PC-3 (cell line): ENCODE measurements around the gene PANK3. TPM values are rescaled to one million over a fixed set of nuclear protein-coding genes. Genes with fewer than 3 reads are reported as not detected.

Source experiments
- ATAC-seq: fragments of 200-7000 bp; cut with Tn5 transposase; 2 replicates; pipeline ENCODE4 v1.9.1; 2020; ENCODE audit warnings: mild to moderate bottlenecking, moderate library complexity
- BruUV-seq: library from RNA; stranded (reverse); fragments of 400-500 nt; replicated peaks from 2 replicates; lab custom pipeline; 2021; lab: Mats Ljungman, UMichigan
- CTCF ChIA-PET: fragments of 300-600 bp; sonication (Branson Sonifier 250); formaldehyde crosslinking; loops from one replicate; lab custom pipeline; 2022; ENCODE audit warnings: antibody characterized with exemption; lab: Charles Lee
- POLR2A ChIA-PET: fragments of 300-600 bp; sonication (Branson Sonifier 250); formaldehyde crosslinking; loops from one replicate; lab custom pipeline; 2022; ENCODE audit warnings: antibody characterized with exemption; ENCODE audit not compliant: unreplicated experiment; lab: Charles Lee
- DNase-seq: peaks from one replicate; pipeline ENCODE4 v3.0.0-alpha.2; 2015
- H2AFZ ChIP-seq: fragments of 300-600 bp; sonication (generic); 2 replicates; pipeline ENCODE4 v1.6.0; 2016; ENCODE audit warnings: antibody characterized with exemption, low read length
- H3F3A ChIP-seq: fragments of 300-600 bp; sonication (generic); one replicate; pipeline ENCODE4 v1.6.0; 2017; ENCODE audit warnings: antibody characterized with exemption, low read length, control low read depth, mild to moderate bottlenecking; ENCODE audit not compliant: unreplicated experiment
- H3K27ac ChIP-seq: fragments of 300-600 bp; sonication (generic); 2 replicates; pipeline ENCODE4 v1.5.1; 2016; ENCODE audit warnings: mild to moderate bottlenecking, low read length
- H3K27me3 ChIP-seq: fragments of 300-600 bp; sonication (generic); 2 replicates; pipeline ENCODE4 v1.6.1; 2016; ENCODE audit warnings: low read length, mixed read lengths
- H3K36me3 ChIP-seq: fragments of 300-600 bp; sonication (generic); 2 replicates; pipeline ENCODE4 v1.6.1; 2016; ENCODE audit warnings: low read depth, mixed run types, low read length, mixed read lengths
- H3K4me1 ChIP-seq: fragments of 300-600 bp; sonication (generic); 2 replicates; pipeline ENCODE4 v1.5.1; 2016; ENCODE audit warnings: low read length; ENCODE audit not compliant: insufficient read depth
- H3K4me2 ChIP-seq: fragments of 300-600 bp; sonication (generic); 2 replicates; pipeline ENCODE4 v1.6.0; 2016; ENCODE audit warnings: low read length
- H3K4me3 ChIP-seq: fragments of 300-600 bp; sonication (generic); 2 replicates; pipeline ENCODE4 v1.5.1; 2016; ENCODE audit warnings: mild to moderate bottlenecking, low read length, mixed read lengths
- H3K79me2 ChIP-seq: fragments of 300-600 bp; sonication (generic); 2 replicates; pipeline ENCODE4 v1.6.1; 2017; ENCODE audit warnings: low read length, mixed read lengths
- H3K9ac ChIP-seq: fragments of 300-600 bp; sonication (generic); 2 replicates; pipeline ENCODE4 v1.6.0; 2016; ENCODE audit warnings: mild to moderate bottlenecking, low read length
- H3K9me2 ChIP-seq: fragments of 300-600 bp; sonication (generic); replicated peaks from 2 replicates; pipeline ENCODE4 v1.6.1; 2016; ENCODE audit warnings: mixed run types, low read length, mixed read lengths
- H3K9me3 ChIP-seq: fragments of 300-600 bp; sonication (generic); 2 replicates; pipeline ENCODE4 v1.6.1; 2016; ENCODE audit warnings: low read length, mixed read lengths
- H4K20me1 ChIP-seq: fragments of 300-600 bp; sonication (generic); 2 replicates; pipeline ENCODE4 v1.6.1; 2016; ENCODE audit warnings: low read length, mixed read lengths
- EZH2 ChIP-seq: fragments of 300-600 bp; sonication (generic); IDR thresholded peaks from one replicate; pipeline ENCODE4 v1.6.1; 2017; ENCODE audit warnings: antibody characterized with exemption, mild to moderate bottlenecking, low read length; ENCODE audit not compliant: unreplicated experiment
- EZH2phosphoT487 ChIP-seq: fragments of 300-600 bp; sonication (generic); IDR thresholded peaks from 2 replicates; pipeline ENCODE4 v1.6.1; 2018; ENCODE audit warnings: mild to moderate bottlenecking, antibody characterized with exemption, low read length, borderline replicate concordance
- intact Hi-C: fragments of 100-400 bp; cut with micrococcal nuclease; formaldehyde crosslinking; loops from 2 replicates; pipeline ENCODE4 v1.9.0; 2023
- total RNA-seq: library from RNA; depleted of rRNA; stranded (reverse); fragments of >200 nt; gene quantifications from 2 replicates; pipeline ENCODE4 v1.2.3, GENCODE V29; 2014
- TF ChIP-seq, protein P1 (sequence below): fragments of 300-600 bp; sonication (generic); conservative IDR thresholded peaks from 2 replicates; pipeline ENCODE4 v1.5.1; 2017; ENCODE audit warnings: antibody characterized with exemption, low read depth, mild to moderate bottlenecking, low read length

Gene PANK3
- total RNA-seq, 1 experiment from 2014 or later = 22.7 TPM

GRCh38 chr5:168570490-168571328 lies 8.5 kb downstream of the PANK3 start:
- H3K9ac ChIP-seq = no peak overlapping the region
- no peaks in the 10 kb centered on the region for H3K27me3 ChIP-seq
- no peak overlapping the region for H3K4me3 ChIP-seq
- no peaks in the 10 kb centered on the region for H3K9me3 ChIP-seq
- H3K27ac ChIP-seq = no peak overlapping the region
- H2AFZ ChIP-seq = no peak overlapping the region
- peaks cover 9% of the 10 kb centered on the region; the same call in 1 of the 2 replicates for H4K20me1 ChIP-seq
- H3F3A ChIP-seq = no peaks in the 10 kb centered on the region
- H3K4me1 ChIP-seq = no peaks in the 10 kb centered on the region
- no peaks in the 10 kb centered on the region for H3K9me2 ChIP-seq
- no peak overlapping the region for H3K4me2 ChIP-seq
- intact Hi-C loops = no loop called here
- CTCF ChIA-PET = no interaction called here
- no peak for DNase-seq
- no peak for TF ChIP-seq EZH2phosphoT487
- TF ChIP-seq, protein P1, sequence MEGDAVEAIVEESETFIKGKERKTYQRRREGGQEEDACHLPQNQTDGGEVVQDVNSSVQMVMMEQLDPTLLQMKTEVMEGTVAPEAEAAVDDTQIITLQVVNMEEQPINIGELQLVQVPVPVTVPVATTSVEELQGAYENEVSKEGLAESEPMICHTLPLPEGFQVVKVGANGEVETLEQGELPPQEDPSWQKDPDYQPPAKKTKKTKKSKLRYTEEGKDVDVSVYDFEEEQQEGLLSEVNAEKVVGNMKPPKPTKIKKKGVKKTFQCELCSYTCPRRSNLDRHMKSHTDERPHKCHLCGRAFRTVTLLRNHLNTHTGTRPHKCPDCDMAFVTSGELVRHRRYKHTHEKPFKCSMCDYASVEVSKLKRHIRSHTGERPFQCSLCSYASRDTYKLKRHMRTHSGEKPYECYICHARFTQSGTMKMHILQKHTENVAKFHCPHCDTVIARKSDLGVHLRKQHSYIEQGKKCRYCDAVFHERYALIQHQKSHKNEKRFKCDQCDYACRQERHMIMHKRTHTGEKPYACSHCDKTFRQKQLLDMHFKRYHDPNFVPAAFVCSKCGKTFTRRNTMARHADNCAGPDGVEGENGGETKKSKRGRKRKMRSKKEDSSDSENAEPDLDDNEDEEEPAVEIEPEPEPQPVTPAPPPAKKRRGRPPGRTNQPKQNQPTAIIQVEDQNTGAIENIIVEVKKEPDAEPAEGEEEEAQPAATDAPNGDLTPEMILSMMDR = no peak
- H3K36me3 ChIP-seq = peaks cover 15% of the 10 kb centered on the region
- POLR2A ChIA-PET = interaction anchor here (0.6 kb wide), 1 partner anchor 42 kb away, joined by 3 read pairs; no protein-coding TSS in a partner anchor
- no TSS peak for BruUV-seq
- H3K79me2 ChIP-seq = peaks cover 69% of the 10 kb centered on the region
- ATAC-seq = no peak

- no peaks in the 10 kb centered on the region for H3K9me2 ChIP-seq
- peaks cover 52% of the 10 kb centered on the region for H3K79me2 ChIP-seq
- no peak for DNase-seq
- no peak overlapping the region for H3K9ac ChIP-seq
- no peak overlapping the region for H2AFZ ChIP-seq
- POLR2A ChIA-PET = no interaction called here
- ATAC-seq = no peak
- no peak for TF ChIP-seq EZH2phosphoT487
- TF ChIP-seq, protein P1 = no peak
- TF ChIP-seq EZH2 = no peak
- no peak overlapping the region for H3K27ac ChIP-seq
- H3F3A ChIP-seq = no peaks in the 10 kb centered on the region
- no peaks in the 10 kb centered on the region for H3K9me3 ChIP-seq
- peaks cover 16% of the 10 kb centered on the region for H3K36me3 ChIP-seq
- CTCF ChIA-PET = no interaction called here
- H4K20me1 ChIP-seq = no peaks in the 10 kb centered on the region
- BruUV-seq = no TSS peak
- H3K27me3 ChIP-seq = no peaks in the 10 kb centered on the region
- no peak overlapping the region for H3K4me2 ChIP-seq
- no peaks in the 10 kb centered on the region for H3K4me1 ChIP-seq
- intact Hi-C loops = loop anchor here (10.0 kb wide), 1 partner anchor 64 kb away; no protein-coding TSS in a partner anchor
- H3K4me3 ChIP-seq = no peak overlapping the region
Observed at GRCh38 chr5:168568738-168569137, 10.4 kb downstream of the PANK3 start.

GRCh38 chr5:168563959-168564358 lies 15.2 kb downstream of the PANK3 start:
- CTCF ChIA-PET = no interaction called here
- POLR2A ChIA-PET = no interaction called here
- no peak for DNase-seq
- no peak overlapping the region for H3K27ac ChIP-seq
- H3K4me2 ChIP-seq = no peak overlapping the region
- H3K9ac ChIP-seq = no peak overlapping the region
- no peaks in the 10 kb centered on the region for H3K9me2 ChIP-seq
- no peak for TF ChIP-seq EZH2phosphoT487
- TF ChIP-seq EZH2 = no peak
- TF ChIP-seq, protein P1 = no peak
- no peaks in the 10 kb centered on the region for H3F3A ChIP-seq
- H4K20me1 ChIP-seq = 0 out of 2 replicates have a peak, but pooled peaks cover 7% of the 10 kb centered on the region
- no peak overlapping the region for H3K4me3 ChIP-seq
- intact Hi-C loops = loop anchor here (10.0 kb wide), 1 partner anchor 59 kb away; no protein-coding TSS in a partner anchor
- H3K27me3 ChIP-seq = no peaks in the 10 kb centered on the region
- H3K4me1 ChIP-seq = no peaks in the 10 kb centered on the region
- H3K79me2 ChIP-seq = peaks cover 16% of the 10 kb centered on the region; the same call in 1 of the 2 replicates
- H2AFZ ChIP-seq = no peak overlapping the region
- H3K36me3 ChIP-seq = peaks cover 33% of the 10 kb centered on the region
- BruUV-seq = no TSS peak
- H3K9me3 ChIP-seq = no peaks in the 10 kb centered on the region
- ATAC-seq = no peak
